T-helper 17 cell (primary cell): ENCODE data around the gene FAM32A. TPM values are rescaled to one million over a fixed set of nuclear protein-coding genes. Genes with fewer than 3 reads are reported as not detected.
A peak's percentile ranks its signal among the peaks of the same experiment; 100 is the strongest.
"Not testable (repeated sequence)": the region's sequence is repeated elsewhere in the genome, so short reads cannot be mapped to it uniquely, and the experiment has no call there.

Experiments
- ATAC-seq: fragments of 150-1000 bp; cut with Tn5 transposase; 2 replicates; pipeline ENCODE4 v1.10.0; 2021; ENCODE audit warnings: mild to moderate bottlenecking, moderate library complexity
- DNase-seq, 3 donors: peaks; one replicate each; pipeline versions ENCODE4 v3.0.0 to v3.0.0-alpha.2; 2020 to 2021
- H3K9me3 ChIP-seq: one replicate; pipeline ENCODE4 v1.7.0; 2013; ENCODE audit warnings: low read length, mild to moderate bottlenecking; ENCODE audit not compliant: control insufficient read depth, poor library complexity, severe bottlenecking
- H3K27ac Mint-ChIP-seq: one replicate; pipeline ENCODE4 v1.8.0; 2022; ENCODE audit warnings: mild to moderate bottlenecking, moderate library complexity, mixed read lengths
- H3K27me3 Mint-ChIP-seq: one replicate; pipeline ENCODE4 v1.8.0; 2022; ENCODE audit warnings: mixed read lengths
- H3K36me3 Mint-ChIP-seq: one replicate; pipeline ENCODE4 v1.8.0; 2022; ENCODE audit warnings: low read depth, mixed read lengths
- H3K4me1 Mint-ChIP-seq: one replicate; pipeline ENCODE4 v1.8.0; 2022; ENCODE audit warnings: mild to moderate bottlenecking, mixed read lengths
- H3K4me3 Mint-ChIP-seq: one replicate; pipeline ENCODE4 v1.8.0; 2022; ENCODE audit warnings: mild to moderate bottlenecking, moderate library complexity, mixed read lengths
- total RNA-seq, 4 donors: library from RNA in 2 of 4; stranded (reverse) in 2 of 4; gene quantifications; one replicate each; pipeline ENCODE4 v1.2.3 and lab custom pipeline; 2022 to 2026

Gene FAM32A
- total RNA-seq, 2 donors from 2014 or later, result 33.7 to 48.8 TPM

- H3K4me3 Mint-ChIP-seq, result no peak overlapping the region
- no peaks in the 10 kb centered on the region for H3K9me3 ChIP-seq
- DNase-seq (no peak), ATAC-seq (no peak)
- H3K27me3 Mint-ChIP-seq, result no peaks in the 10 kb centered on the region
- no peaks in the 10 kb centered on the region for H3K36me3 Mint-ChIP-seq
- H3K27ac Mint-ChIP-seq, result no peak overlapping the region
- peaks cover 2% of the 10 kb centered on the region for H3K4me1 Mint-ChIP-seq
These were observed 9.3 kb upstream of the FAM32A start for GRCh38 chr19:16175954-16176353.

- not testable (repeated sequence) for H3K27me3 Mint-ChIP-seq, H3K4me3 Mint-ChIP-seq, H3K36me3 Mint-ChIP-seq, DNase-seq, ATAC-seq, H3K27ac Mint-ChIP-seq, H3K4me1 Mint-ChIP-seq, H3K9me3 ChIP-seq
These were observed 6.3 kb upstream of the FAM32A start for GRCh38 chr19:16178866-16179265.

GRCh38 chr19:16180611-16181010 lies 4.6 kb upstream of the FAM32A start:
- no peak for ATAC-seq
- H3K27me3 Mint-ChIP-seq, result no peaks in the 10 kb centered on the region
- H3K4me3 Mint-ChIP-seq, result no peak overlapping the region
- peaks cover 5% of the 10 kb centered on the region for H3K36me3 Mint-ChIP-seq
- no peaks in the 10 kb centered on the region for H3K9me3 ChIP-seq
- peaks cover 7% of the 10 kb centered on the region for H3K4me1 Mint-ChIP-seq
- H3K27ac Mint-ChIP-seq, result no peak overlapping the region
- no peak for DNase-seq

GRCh38 chr19:16184665-16185122 lies 516 bp upstream of the FAM32A start:
- H3K27ac Mint-ChIP-seq, result peak overlapping the region; percentile 100
- H3K9me3 ChIP-seq, result no peaks in the 10 kb centered on the region
- H3K4me3 Mint-ChIP-seq, result peak overlapping the region; percentile 100
- DNase-seq, result no peak
- ATAC-seq, result no peak
- peaks cover 8% of the 10 kb centered on the region for H3K36me3 Mint-ChIP-seq
- H3K4me1 Mint-ChIP-seq, result peaks cover 22% of the 10 kb centered on the region
- H3K27me3 Mint-ChIP-seq, result no peaks in the 10 kb centered on the region

- Mint-ChIP-seq H3K4me3 (peak overlapping the region; percentile 100), H3K27ac (peak overlapping the region; percentile 100), H3K27me3 (no peaks in the 10 kb centered on the region), H3K36me3 (peaks cover 8% of the 10 kb centered on the region), H3K4me1 (peaks cover 22% of the 10 kb centered on the region)
- ATAC-seq, result peak; percentile 27
- DNase-seq, result peak in 1 of 3 donors; percentile 22
- no peaks in the 10 kb centered on the region for H3K9me3 ChIP-seq
These were observed 536 bp downstream of the FAM32A start for GRCh38 chr19:16185768-16186123.

GRCh38 chr19:16188521-16188920 lies 3.3 kb downstream of the FAM32A start:
- H3K4me1 Mint-ChIP-seq, result peaks cover 22% of the 10 kb centered on the region
- DNase-seq (no peak), ATAC-seq (no peak)
- H3K27ac Mint-ChIP-seq, result peak overlapping the region; percentile 45
- H3K9me3 ChIP-seq, result no peaks in the 10 kb centered on the region
- peaks cover 12% of the 10 kb centered on the region for H3K36me3 Mint-ChIP-seq
- H3K27me3 Mint-ChIP-seq, result no peaks in the 10 kb centered on the region
- H3K4me3 Mint-ChIP-seq, result no peak overlapping the region

- no peaks in the 10 kb centered on the region for H3K9me3 ChIP-seq
- Mint-ChIP-seq H3K4me1 (peaks cover 19% of the 10 kb centered on the region), H3K27ac (no peak overlapping the region), H3K4me3 (no peak overlapping the region), H3K36me3 (peaks cover 10% of the 10 kb centered on the region), H3K27me3 (no peaks in the 10 kb centered on the region)
- ATAC-seq (no peak), DNase-seq (no peak)
These were observed 5.0 kb downstream of the FAM32A start for GRCh38 chr19:16190198-16190597.

GRCh38 chr19:16190736-16191135 lies 5.5 kb downstream of the FAM32A start:
- H3K9me3 ChIP-seq, result no peaks in the 10 kb centered on the region
- H3K4me1 Mint-ChIP-seq, result peaks cover 15% of the 10 kb centered on the region
- no peak overlapping the region for H3K4me3 Mint-ChIP-seq
- no peak overlapping the region for H3K27ac Mint-ChIP-seq
- DNase-seq (no peak), ATAC-seq (no peak)
- H3K36me3 Mint-ChIP-seq, result peaks cover 7% of the 10 kb centered on the region
- H3K27me3 Mint-ChIP-seq, result no peaks in the 10 kb centered on the region

- no peak overlapping the region for H3K27ac Mint-ChIP-seq
These were observed 6.2 kb downstream of the FAM32A start for GRCh38 chr19:16191216-16191908.

GRCh38 chr19:16193466-16193865 lies 8.3 kb downstream of the FAM32A start:
- Mint-ChIP-seq H3K27me3 (no peaks in the 10 kb centered on the region), H3K27ac (no peak overlapping the region), H3K4me1 (peaks cover 13% of the 10 kb centered on the region), H3K4me3 (no peak overlapping the region), H3K36me3 (peaks cover 4% of the 10 kb centered on the region)
- DNase-seq (no peak), ATAC-seq (no peak)
- H3K9me3 ChIP-seq, result no peaks in the 10 kb centered on the region

More at GRCh38 chr19:16191216-16191908, 6.2 kb downstream of the FAM32A start:
- peaks cover 7% of the 10 kb centered on the region for H3K36me3 Mint-ChIP-seq
- ATAC-seq (no peak), DNase-seq (no peak)
- H3K4me3 Mint-ChIP-seq, result no peak overlapping the region
- H3K4me1 Mint-ChIP-seq, result peaks cover 14% of the 10 kb centered on the region
- H3K9me3 ChIP-seq, result no peaks in the 10 kb centered on the region
- H3K27me3 Mint-ChIP-seq, result no peaks in the 10 kb centered on the region

- H3K9me3 ChIP-seq, result no peaks in the 10 kb centered on the region
- Mint-ChIP-seq H3K27ac (peak overlapping the region; percentile 83), H3K4me3 (peak overlapping the region; percentile 78), H3K27me3 (no peaks in the 10 kb centered on the region), H3K36me3 (peaks cover 5% of the 10 kb centered on the region), H3K4me1 (peaks cover 29% of the 10 kb centered on the region)
- ATAC-seq (no peak), DNase-seq (no peak)
These were observed 12.0 kb downstream of the FAM32A start for GRCh38 chr19:16197188-16197621.

GRCh38 chr19:16197622-16198369 lies 12.6 kb downstream of the FAM32A start, which contains the start of gene AP1M1:
TSS of gene AP1M1 (plus strand) at chr19:16197911. CDS start at chr19:16198027, 116 bp downstream.
- peaks cover 32% of the 10 kb centered on the region for H3K4me1 Mint-ChIP-seq
- DNase-seq, result peak; percentile 96 to 97 (median 97)
- H3K27ac Mint-ChIP-seq, result peak within 1 kb of the TSS; percentile 83
- peak; percentile 90 for ATAC-seq
- no peaks in the 10 kb centered on the region for H3K27me3 Mint-ChIP-seq
- H3K36me3 Mint-ChIP-seq, result peaks cover 8% of the 10 kb centered on the region
- H3K9me3 ChIP-seq, result no peaks in the 10 kb centered on the region
- H3K4me3 Mint-ChIP-seq, result peak within 1 kb of the TSS; percentile 78

GRCh38 chr19:16198370-16198651 lies 13.1 kb downstream of the FAM32A start:
- DNase-seq, result no peak
- H3K27me3 Mint-ChIP-seq, result no peaks in the 10 kb centered on the region
- H3K27ac Mint-ChIP-seq, result no peak overlapping the region
- peaks cover 8% of the 10 kb centered on the region for H3K36me3 Mint-ChIP-seq
- H3K4me3 Mint-ChIP-seq, result peak overlapping the region; percentile 78
- no peaks in the 10 kb centered on the region for H3K9me3 ChIP-seq
- no peak for ATAC-seq
- H3K4me1 Mint-ChIP-seq, result peaks cover 32% of the 10 kb centered on the region
